ENCODE measurements around the gene CAPN14.

Gene CAPN14

GRCh38 chr2:31138037-31138962, 79.0 kb downstream of the CAPN14 start, which contains the start of gene GALNT14:
GALNT14 (minus strand) TSS chr2:31138440; CDS start chr2:31138086, 354 bp downstream.
- peak; percentile 52 for DNase-seq

- peak; percentile 25 for DNase-seq
Measured at GRCh38 chr2:31137211-31138036, 79.9 kb downstream of the CAPN14 start.

- DNase-seq, result no peak
Measured at GRCh38 chr2:31136732-31137131, 80.6 kb downstream of the CAPN14 start.

- DNase-seq, result no peak
Measured at GRCh38 chr2:31136000-31136399, 81.3 kb downstream of the CAPN14 start.

- no peak for DNase-seq
Measured at GRCh38 chr2:31134480-31134879, 82.8 kb downstream of the CAPN14 start.

- no peak for DNase-seq
Measured at GRCh38 chr2:31132786-31133185, 84.5 kb downstream of the CAPN14 start.

- DNase-seq, result no peak
Measured at GRCh38 chr2:31131871-31132270, 85.4 kb downstream of the CAPN14 start.

GRCh38 chr2:31129375-31130171, 87.7 kb downstream of the CAPN14 start:
- peak; percentile 67 for DNase-seq

- no peak for DNase-seq
Measured at GRCh38 chr2:31127931-31128330, 89.4 kb downstream of the CAPN14 start.

- DNase-seq, result no peak
Measured at GRCh38 chr2:31125918-31126695, 91.2 kb downstream of the CAPN14 start.

GRCh38 chr2:31124904-31125303, 92.4 kb downstream of the CAPN14 start:
- no peak for DNase-seq
